Erythroblast (primary cell): ENCODE data around the gene SSC4D.
"Not testable (repeated sequence)": the region's sequence is repeated elsewhere in the genome, so short reads cannot be mapped to it uniquely, and the experiment has no call there.

ENCODE experiments used
- DNase-seq, 2 experiments: peaks; one replicate each; lab custom pipeline; 2025; lab: John Stamatoyannopoulos, UW
- GATA1 ChIP-seq: IDR thresholded peaks from 2 replicates; pipeline ENCODE4 v1.6.1; 2011; ENCODE audit warnings: low read depth, mild to moderate bottlenecking, control low read depth, low read length, moderate library complexity
- POLR2A ChIP-seq: IDR thresholded peaks from 2 replicates; pipeline ENCODE4 v1.6.1; 2011; ENCODE audit warnings: mild to moderate bottlenecking, low read length

Gene SSC4D

GRCh38 chr7:76409537-76409936, at the start of gene SSC4D:
Gene SSC4D, minus strand, starts transcription at chr7:76409697. Its CDS starts 5,258 bp downstream, at chr7:76404439.
- DNase-seq, result no peak
- TF ChIP-seq GATA1 (no peak), POLR2A (no peak)

DNA sequence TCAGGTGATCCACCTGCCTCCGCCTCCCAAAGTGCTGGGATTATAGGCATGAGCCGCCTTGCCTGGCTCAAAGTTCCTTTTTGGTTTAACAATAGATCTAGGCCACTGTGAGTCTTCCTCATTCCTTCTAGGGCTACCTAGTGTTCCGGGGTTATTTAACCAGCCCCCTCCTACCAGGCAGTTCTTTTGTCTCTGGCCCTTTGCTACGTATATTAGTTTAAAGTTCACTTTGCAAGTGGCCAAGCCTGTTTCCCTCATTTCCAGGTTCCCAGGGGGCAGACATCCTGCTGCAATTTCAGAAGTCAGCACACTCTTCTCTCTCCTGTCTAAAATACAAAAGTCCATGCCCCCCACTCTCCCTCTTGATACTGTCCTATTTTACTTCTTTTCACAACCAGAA, 49.0 kb upstream of the SSC4D start:
- not testable (repeated sequence) for DNase-seq

DNA sequence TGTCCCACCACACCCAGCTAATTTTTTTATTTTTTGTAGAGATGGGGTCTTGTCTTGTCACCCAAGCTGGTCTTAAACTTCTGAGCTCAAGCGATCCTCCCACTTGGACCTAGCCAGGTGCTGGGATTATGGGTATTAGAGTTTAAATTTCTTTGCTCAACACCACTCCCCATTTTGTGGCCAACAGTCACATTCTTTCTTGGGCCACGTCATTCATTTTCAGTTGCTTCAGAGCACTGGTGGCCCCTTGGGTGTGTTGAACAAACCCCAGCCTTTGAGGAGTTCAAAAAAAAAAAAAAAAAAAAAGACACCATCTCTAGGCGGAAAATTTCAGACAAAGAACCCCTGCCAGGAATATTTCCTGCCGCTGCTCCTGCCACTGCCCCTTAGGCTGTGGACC, 47.5 kb upstream of the SSC4D start:
- DNase-seq, result not testable (repeated sequence)

DNA sequence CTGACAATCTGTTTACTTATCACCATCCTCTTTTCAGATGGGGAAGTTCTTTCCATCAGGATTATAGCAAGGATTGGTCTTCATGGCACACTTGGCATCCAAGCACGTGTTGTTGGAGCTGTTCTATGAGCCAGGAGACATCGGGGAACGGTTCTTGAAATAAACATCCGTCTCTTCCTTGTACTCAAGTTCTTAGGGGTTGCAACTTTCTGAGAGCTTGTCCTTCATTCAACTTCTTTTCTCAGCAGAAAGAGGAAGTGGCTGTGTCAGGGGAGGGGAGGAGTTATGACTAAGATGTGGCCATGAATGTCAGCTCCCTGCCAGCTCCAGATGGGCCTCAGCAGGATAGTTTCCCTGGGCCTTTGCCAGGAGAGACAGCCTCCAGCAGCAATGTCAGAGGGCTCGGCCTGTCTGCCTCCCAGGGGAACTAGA, 36.1 kb upstream of the SSC4D start:
- peak; percentile 53 to 64 for DNase-seq

GRCh38 chr7:76443846-76444245, 34.3 kb upstream of the SSC4D start:
- DNase-seq, result not testable (repeated sequence)

- not testable (repeated sequence) for DNase-seq
Observed at GRCh38 chr7:76442664-76443446, 33.4 kb upstream of the SSC4D start.

DNA sequence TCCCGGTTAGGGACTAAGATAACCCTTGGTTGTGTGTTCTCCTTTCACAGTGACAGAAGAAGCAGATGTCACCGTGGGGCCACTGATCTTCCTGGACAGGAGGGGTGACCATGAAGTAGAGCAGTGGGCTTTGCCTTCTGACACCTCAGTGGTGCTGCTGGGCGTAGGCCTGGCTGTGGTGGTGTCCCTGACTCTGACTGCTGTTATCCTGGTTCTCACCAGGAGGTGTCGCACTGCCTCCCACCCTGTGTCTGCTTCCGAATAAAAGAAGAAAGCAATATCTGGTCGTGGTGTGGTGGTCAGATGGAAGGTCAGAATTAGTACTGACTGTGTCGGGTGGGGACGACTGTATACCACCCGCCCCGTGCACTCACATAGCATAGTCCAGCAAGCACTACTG, 32.3 kb upstream of the SSC4D start:
- not testable (repeated sequence) for DNase-seq

GRCh38 chr7:76440404-76440803, 30.9 kb upstream of the SSC4D start:
- not testable (repeated sequence) for DNase-seq

DNA sequence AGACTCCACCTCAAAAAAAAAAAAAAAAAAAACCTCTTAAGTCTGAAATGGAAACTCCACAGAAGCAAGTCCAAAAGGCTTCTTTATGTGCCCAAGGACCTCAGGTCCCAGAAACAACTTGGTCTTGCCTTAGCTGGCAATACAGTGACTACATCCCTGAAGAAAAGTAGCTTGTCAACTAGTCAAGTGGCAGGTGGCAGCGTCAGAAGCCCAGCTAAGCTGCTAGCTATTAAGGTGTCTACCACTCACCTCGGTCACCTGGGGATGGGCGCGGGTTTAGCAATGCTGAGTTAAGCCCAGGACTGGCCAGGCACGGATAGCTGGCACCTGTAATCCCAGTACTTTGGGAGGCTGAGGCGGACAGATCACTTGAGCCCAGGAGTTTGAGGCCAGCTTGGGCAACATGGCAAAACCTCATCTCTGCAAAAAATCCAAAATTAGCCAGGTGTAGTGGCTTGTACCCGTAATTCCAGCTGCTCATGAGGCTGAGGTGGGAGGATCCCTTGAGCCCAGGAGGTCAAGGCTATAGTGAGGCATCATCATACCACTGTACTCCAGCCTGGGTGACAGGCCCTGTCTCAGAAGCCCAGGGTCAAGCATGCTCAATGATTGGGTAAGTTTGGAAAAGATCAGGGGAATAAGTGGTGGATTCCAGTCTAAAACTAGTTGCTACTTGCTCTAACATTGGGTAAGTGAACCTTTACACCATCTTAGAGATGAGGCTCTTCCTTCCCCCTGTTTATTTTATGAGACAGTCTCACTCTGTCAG, 29.8 kb upstream of the SSC4D start:
- DNase-seq, result not testable (repeated sequence)

DNA sequence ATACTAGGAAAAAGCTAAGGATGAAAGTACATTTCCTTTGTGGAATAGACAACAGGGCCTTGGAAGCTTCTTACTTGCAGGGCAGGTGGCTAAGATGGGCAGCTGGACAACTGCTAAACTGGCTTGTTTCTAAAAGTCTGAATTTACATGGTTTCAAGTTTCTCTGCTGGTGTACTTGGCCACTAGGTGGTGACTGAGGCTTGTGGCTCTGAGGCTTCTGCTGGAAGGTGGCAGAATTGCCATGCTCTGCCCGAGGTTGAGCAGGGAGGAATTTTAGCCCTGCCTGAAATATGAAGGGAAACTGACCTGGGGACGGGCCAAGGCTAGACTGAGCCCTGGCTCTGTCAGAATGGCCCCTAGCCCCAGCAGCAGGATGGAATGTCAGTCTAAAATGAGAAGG, 28.4 kb upstream of the SSC4D start:
- peak; percentile 56 to 69 for DNase-seq

DNA sequence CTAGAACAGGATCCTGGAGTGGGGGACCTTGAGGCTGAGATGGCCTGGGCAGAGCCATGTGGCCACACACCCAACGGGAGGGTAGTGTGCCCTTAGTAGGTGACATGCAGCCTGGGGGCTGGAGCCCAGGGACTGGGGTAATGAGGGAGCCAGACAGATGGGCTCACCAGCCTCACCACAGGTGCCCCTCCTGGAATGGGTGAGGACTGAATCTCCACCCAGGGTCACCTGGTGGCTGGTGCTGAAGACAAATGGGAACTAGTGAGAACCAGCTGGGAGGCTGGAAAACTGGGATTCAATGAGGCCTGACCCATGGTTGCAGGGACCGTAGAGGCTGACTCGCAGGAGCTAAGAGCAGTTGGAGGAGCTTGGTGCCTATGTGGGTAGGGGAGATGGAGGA, 21.3 kb upstream of the SSC4D start:
- DNase-seq, result no peak
- TF ChIP-seq POLR2A, result no peak
- TF ChIP-seq GATA1, result no peak

DNA sequence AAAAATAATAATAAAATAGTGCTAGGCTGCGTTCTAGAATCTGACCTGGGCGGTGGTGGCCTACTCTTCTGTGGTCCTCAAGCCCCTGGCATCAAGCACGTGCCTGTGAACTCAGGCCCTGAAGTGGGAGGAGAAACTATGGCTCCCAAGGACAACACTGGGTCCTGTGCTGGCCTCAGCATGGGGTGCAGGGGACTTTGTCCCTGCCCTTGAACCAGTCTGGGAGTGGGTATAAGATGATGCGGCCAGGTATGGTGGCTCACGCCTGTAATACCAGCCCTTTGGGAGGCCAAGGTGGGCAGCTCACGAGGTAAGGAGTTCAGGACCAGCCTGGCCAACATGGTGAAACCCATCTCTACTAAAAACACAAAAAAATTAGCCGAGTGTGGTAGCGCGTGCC, 20.7 kb upstream of the SSC4D start:
- no peak for DNase-seq
- TF ChIP-seq GATA1 (no peak), POLR2A (no peak)

DNA sequence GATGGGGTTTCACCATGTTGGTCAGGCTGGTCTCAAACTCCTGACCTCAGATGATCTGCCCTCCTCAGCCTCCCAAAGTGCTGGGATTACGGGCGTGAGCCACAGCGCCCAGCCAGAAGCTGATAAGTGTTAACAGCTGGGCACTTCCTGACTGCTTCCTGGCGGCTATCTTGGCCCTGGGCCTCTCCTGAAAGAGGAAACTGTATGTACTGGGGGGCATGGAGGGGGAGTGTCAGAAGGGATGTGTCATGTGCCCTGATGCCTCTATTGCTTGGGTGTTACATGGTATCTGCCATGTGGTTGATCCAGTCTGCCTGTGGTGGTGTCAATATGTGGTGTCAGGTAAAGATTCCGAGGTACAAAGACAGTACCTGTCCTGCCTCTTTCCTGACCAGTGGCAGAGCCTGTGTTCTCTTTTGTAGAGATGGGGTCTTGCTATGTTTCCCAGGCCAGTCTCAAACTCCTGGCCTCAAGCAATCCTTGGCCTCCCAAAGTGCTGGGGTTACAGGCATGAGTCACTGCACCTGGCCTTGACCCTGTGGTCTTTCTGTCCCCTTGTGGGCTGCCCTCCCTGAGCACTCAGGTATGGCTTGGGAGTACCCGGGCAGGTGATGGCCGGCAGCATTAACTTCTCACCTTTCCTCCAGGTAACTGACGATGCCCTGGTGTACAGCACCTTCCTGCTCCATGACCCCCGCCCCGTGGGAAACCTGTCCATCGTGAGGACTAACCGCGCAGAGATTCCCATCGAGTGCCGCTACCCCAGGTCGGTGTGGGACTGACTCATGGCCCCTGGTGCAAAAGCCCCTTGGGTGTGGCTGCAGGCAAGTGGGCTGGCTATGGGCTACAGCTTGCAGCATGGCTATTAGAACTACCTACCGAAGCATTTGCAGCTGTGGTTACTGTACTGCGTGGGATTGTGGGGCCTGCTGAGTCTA, 19.6 kb upstream of the SSC4D start:
- peak; percentile 17 to 33 for DNase-seq
- no peak for TF ChIP-seq GATA1
- TF ChIP-seq POLR2A, result no peak

- DNase-seq, result no peak
- TF ChIP-seq POLR2A (no peak), GATA1 (no peak)
Observed at GRCh38 chr7:76428149-76428823, 18.8 kb upstream of the SSC4D start.

- DNase-seq, result no peak
- no peak for TF ChIP-seq POLR2A
- TF ChIP-seq GATA1, result no peak
Observed at GRCh38 chr7:76427635-76428034, 18.1 kb upstream of the SSC4D start.
